GM12801 (cell line): Measurements from ENCODE around the gene TXNDC5.

Experiments used
- TF ChIP-seq, protein P1 (sequence below): IDR thresholded peaks from one replicate; pipeline ENCODE4 v1.5.1; 2011; ENCODE audit warnings: control low read depth; ENCODE audit not compliant: insufficient read length; ENCODE audit errors: extremely low read depth

Gene TXNDC5

DNA sequence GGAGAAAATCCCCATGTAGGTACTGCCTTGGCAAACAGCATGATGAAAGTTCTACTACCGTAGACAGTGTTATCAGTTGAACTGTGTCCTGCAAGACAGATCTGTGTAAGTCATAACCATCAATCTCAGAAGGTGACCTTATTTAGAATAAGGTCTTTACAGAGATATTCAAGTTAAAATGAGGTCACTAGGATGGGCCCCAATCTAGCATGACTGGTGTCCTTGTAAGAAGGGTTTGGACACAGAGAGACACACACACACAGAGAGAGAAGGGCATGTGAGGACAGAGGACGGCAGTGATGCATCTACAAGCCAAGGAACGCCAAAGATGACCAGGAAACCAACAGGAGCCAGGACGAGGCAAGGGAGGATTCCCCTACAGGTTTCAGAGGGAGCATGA, 8.8 kb downstream of the TXNDC5 start:
- TF ChIP-seq, protein P1, sequence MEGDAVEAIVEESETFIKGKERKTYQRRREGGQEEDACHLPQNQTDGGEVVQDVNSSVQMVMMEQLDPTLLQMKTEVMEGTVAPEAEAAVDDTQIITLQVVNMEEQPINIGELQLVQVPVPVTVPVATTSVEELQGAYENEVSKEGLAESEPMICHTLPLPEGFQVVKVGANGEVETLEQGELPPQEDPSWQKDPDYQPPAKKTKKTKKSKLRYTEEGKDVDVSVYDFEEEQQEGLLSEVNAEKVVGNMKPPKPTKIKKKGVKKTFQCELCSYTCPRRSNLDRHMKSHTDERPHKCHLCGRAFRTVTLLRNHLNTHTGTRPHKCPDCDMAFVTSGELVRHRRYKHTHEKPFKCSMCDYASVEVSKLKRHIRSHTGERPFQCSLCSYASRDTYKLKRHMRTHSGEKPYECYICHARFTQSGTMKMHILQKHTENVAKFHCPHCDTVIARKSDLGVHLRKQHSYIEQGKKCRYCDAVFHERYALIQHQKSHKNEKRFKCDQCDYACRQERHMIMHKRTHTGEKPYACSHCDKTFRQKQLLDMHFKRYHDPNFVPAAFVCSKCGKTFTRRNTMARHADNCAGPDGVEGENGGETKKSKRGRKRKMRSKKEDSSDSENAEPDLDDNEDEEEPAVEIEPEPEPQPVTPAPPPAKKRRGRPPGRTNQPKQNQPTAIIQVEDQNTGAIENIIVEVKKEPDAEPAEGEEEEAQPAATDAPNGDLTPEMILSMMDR: no peak

DNA sequence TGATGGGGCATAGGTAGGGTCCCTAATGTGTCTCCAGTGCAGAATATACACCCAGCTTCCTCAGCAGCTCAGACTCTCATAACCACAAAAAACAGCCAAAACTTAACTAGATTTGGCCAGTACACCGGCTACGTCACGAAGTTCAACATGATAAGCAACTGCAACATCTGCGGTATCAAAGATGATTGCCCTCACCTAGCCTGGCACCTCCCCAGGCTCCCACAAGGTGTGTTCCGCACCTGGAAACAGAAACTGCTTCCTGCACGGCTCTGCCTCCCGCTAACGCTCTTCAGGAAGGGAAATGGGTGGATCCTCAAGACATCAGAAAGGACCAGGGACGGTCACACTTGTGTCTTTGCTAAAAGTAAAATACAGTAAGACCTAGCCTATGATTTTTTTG, 9.5 kb downstream of the TXNDC5 start:
- TF ChIP-seq, protein P1: no peak

DNA sequence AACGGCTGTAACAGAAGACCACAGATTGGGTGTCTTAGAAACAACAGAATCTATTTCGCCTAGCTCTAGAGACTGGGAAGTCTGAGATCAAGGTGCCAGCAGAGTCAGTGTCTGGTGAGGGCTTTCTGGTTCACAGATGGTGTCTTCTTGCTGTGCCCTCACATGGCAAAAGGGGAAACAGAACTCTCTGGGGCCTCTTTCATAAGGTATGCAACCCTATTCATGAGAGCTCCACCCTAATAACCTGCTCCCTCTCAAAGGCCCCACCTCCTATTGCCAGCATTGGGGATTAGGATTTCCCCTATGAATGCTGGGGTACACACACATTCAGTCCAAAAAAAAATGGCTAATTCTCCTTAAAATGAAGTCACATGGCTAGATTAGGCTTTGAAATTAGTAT, 10.0 kb downstream of the TXNDC5 start:
- TF ChIP-seq, protein P1: no peak

DNA sequence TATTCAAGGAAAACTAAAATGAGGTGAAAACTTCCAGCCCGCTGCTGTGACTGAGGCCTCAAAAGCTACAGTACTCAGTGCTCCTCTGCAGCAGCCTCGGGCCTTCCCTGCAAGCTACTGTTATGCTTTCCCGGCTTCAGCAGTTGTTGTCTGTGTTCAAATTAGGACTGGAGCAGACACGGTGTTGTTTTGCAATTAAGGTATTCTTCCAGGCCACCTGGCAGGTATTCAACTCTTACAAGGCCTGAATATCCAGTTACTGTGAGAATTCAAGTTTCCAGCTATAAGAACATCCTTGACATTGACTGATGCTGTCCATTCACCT, 10.7 kb downstream of the TXNDC5 start:
- TF ChIP-seq, protein P1: no peak

DNA sequence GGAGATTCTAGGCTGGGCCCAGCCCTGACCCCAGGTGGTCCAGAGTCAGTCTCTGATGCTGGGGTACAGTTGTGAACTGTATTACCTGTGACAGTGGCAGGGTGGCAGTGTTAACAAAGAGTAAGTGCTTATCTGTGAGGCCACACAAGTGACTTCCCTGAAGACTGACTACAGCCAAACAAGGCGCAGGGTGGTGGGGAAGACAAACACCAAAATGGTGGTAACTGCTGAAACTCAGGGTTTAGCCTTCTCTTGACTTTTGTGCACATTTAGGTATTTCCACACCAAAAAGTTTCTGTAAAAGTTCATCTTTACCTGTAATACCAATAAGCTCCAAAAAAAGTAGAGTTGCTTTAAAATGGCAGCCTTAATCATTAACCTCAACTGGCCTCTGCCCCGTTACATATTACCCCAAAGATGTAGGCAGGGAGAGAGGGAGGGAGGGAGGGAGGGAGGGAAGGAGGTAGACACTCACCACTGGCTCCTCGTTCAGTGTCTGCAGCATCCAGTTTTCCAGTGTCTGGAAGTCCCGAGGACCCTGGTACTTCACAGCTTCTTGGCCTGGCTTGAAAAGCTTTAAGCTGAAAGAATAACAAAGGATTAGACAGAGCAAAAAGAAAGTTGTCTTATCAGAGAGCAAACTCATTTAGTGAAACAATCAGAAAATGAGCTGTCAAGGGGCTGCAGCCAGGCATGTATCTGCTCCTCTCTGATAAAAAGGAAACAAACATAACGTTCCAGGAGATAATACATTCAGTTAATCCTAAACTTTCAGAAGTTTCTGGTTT, 11.3 kb downstream of the TXNDC5 start:
- TF ChIP-seq, protein P1: no peak

DNA sequence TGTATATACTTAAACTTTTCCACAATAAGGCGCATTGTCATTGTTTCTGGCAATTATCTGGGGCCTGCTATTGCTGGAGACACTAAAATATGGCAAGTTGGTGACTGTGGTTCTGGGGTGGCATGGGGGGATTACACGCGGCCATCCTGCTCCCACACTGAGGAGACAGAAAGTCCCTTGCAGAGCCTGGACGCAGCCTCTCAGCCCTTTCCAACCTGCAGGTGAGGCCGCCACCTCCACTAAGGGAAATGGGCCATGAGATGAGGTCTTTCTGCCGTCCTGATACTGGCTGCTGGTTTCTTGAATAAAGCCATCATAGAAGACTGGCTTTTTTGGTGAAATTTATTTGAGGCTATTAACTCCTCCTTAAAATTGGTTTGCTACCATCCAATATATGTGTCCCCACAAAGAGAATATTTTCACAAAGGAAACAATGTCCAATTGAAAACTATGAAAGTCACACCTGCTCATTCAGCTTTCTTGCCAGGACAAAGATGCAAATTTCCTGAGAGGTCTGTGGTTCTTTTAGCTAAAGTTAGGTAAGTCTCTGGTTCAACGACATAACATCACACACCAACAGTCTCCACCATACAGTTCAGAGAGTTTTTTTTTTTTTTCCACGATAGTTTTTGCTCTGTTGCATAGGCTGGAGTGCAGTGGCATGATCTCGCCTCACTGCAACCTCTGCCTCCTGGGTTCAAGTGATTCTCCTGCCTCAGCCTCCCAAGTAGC, 13.0 kb downstream of the TXNDC5 start:
- TF ChIP-seq, protein P1: no peak

DNA sequence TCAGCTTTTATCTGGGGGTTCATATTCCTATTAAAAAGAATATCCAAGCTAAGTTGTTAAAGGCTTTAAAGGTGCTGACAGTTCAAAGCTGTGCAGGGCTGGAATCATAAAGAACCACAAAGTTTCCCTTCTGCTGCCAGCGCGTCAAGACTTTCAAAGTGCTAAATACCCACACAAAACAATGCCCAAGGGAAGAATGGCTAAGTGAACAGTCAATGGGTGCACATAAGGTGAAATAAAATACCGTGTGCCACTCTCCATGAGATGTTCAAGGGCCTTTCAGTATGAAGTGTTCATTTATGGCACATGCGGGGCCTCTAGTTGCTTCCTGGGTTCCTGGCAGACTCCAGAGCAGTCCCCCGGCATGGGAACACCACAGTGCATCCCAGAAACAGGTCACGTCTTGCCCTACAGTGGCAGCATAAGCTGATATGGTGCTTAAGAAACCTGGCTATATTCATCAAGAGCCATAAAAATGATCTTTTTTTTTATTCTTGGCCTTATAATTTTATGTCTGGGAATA, 14.1 kb downstream of the TXNDC5 start:
- TF ChIP-seq, protein P1: no peak
